HG03135 (cell line): Measurements from ENCODE around the gene CAMSAP1.

Experiments used
- ATAC-seq: cut with Tn5 transposase; IDR thresholded peaks from one replicate; pipeline ENCODE4 v1.9.1; 2021; ENCODE audit warnings: mild to moderate bottlenecking, moderate library complexity; ENCODE audit not compliant: unreplicated experiment

CAMSAP1 gene

GRCh38 chr9:135778421-135778820 lies 128.9 kb downstream of the CAMSAP1 start:
- no peak for ATAC-seq

GRCh38 chr9:135777623-135778177 lies 129.6 kb downstream of the CAMSAP1 start:
- ATAC-seq, result no peak

GRCh38 chr9:135776893-135777622 lies 130.3 kb downstream of the CAMSAP1 start:
- ATAC-seq, result no peak

GRCh38 chr9:135775911-135776310 lies 131.4 kb downstream of the CAMSAP1 start:
- ATAC-seq, result no peak

GRCh38 chr9:135774794-135775525 lies 132.4 kb downstream of the CAMSAP1 start:
- ATAC-seq, result no peak

- no peak for ATAC-seq
Observed at GRCh38 chr9:135774239-135774747, 133.1 kb downstream of the CAMSAP1 start.

- ATAC-seq, result no peak
Observed at GRCh38 chr9:135773530-135774238, 133.7 kb downstream of the CAMSAP1 start.

GRCh38 chr9:135772702-135773493 lies 134.4 kb downstream of the CAMSAP1 start:
- no peak for ATAC-seq

GRCh38 chr9:135772056-135772646 lies 135.2 kb downstream of the CAMSAP1 start:
- no peak for ATAC-seq

GRCh38 chr9:135771401-135772051 lies 135.8 kb downstream of the CAMSAP1 start:
- no peak for ATAC-seq

GRCh38 chr9:135770771-135771170 lies 136.6 kb downstream of the CAMSAP1 start:
- ATAC-seq, result no peak

- no peak for ATAC-seq
Observed at GRCh38 chr9:135770203-135770535, 137.2 kb downstream of the CAMSAP1 start.

- ATAC-seq, result no peak
Observed at GRCh38 chr9:135769489-135770202, 137.7 kb downstream of the CAMSAP1 start.

GRCh38 chr9:135768516-135769218 lies 138.7 kb downstream of the CAMSAP1 start:
- ATAC-seq, result no peak

- no peak for ATAC-seq
Observed at GRCh38 chr9:135766707-135767106, 140.6 kb downstream of the CAMSAP1 start.

- no peak for ATAC-seq
Observed at GRCh38 chr9:135766251-135766650, 141.1 kb downstream of the CAMSAP1 start.

GRCh38 chr9:135765416-135765815 lies 141.9 kb downstream of the CAMSAP1 start:
- ATAC-seq, result no peak

GRCh38 chr9:135764731-135765130 lies 142.6 kb downstream of the CAMSAP1 start:
- no peak for ATAC-seq
